ENCODE data around the gene MYO7B.

- TF ChIP-seq CTCF (IDR thresholded peaks at IDR 0.05) = no peak
- TF ChIP-seq POLR2A (IDR thresholded peaks at IDR 0.05) = no peak
Measured at GRCh38 chr2:127661072-127661649, 125.7 kb downstream of the MYO7B start.

All from lower leg skin (tissue), 3 donors.